Neural cell (in vitro differentiated cells): Measurements from ENCODE around the gene RAB40B. TPM values are rescaled to one million over a fixed set of nuclear protein-coding genes. Genes with fewer than 3 reads are reported as not detected.

Experiments used
- H2AFZ ChIP-seq: fragments of 200-600, 300-800 bp; sonication (generic), shearing (Covaris generic); 2 replicates; pipeline ENCODE4 v1.6.0; 2014; ENCODE audit warnings: low read depth, mild to moderate bottlenecking, antibody characterized with exemption, low read length, moderate library complexity
- H3F3A ChIP-seq: fragments of 200-600 bp; shearing (Covaris generic); 2 replicates; pipeline ENCODE4 v1.6.1; 2016; ENCODE audit warnings: mild to moderate bottlenecking, moderate library complexity, mixed read lengths, antibody characterized with exemption, low read length; ENCODE audit not compliant: insufficient read depth, poor library complexity, severe bottlenecking
- H3K27ac ChIP-seq: fragments of 200-600, 300-800 bp; sonication (generic), shearing (Covaris generic); 2 replicates; pipeline ENCODE4 v1.5.1; 2014; ENCODE audit warnings: mild to moderate bottlenecking, low read length, moderate library complexity
- H3K27me3 ChIP-seq: fragments of 300-800, 200-600 bp; sonication (generic), shearing (Covaris generic); 2 replicates; pipeline ENCODE4 v1.6.0; 2014; ENCODE audit warnings: mild to moderate bottlenecking, low read depth, low read length, moderate library complexity; ENCODE audit not compliant: insufficient read depth
- H3K36me3 ChIP-seq: fragments of 300-800, 200-600 bp; sonication (generic), shearing (Covaris generic); 2 replicates; pipeline ENCODE4 v1.5.1; 2014; ENCODE audit warnings: mild to moderate bottlenecking, antibody characterized with exemption, low read length, moderate library complexity; ENCODE audit not compliant: insufficient read depth
- H3K4me2 ChIP-seq: fragments of 300-800, 200-600 bp; sonication (generic), shearing (Covaris generic); 2 replicates; pipeline ENCODE4 v1.6.0; 2014; ENCODE audit warnings: mild to moderate bottlenecking, low read length
- H3K4me3 ChIP-seq: fragments of 300-800, 200-600 bp; sonication (generic), shearing (Covaris generic); 2 replicates; pipeline ENCODE4 v1.5.1; 2014; ENCODE audit warnings: mild to moderate bottlenecking, low read length, moderate library complexity
- H3K79me2 ChIP-seq: fragments of 200-600 bp; shearing (Covaris generic); replicated peaks from 2 replicates; pipeline ENCODE4 v1.6.0; 2014; ENCODE audit warnings: mild to moderate bottlenecking, low read length, moderate library complexity; ENCODE audit not compliant: insufficient read depth
- H3K9ac ChIP-seq: fragments of 300-800, 200-600 bp; sonication (generic), shearing (Covaris generic); 2 replicates; pipeline ENCODE4 v1.6.1; 2016; ENCODE audit warnings: mild to moderate bottlenecking, low read length, mixed read lengths
- H3K9me2 ChIP-seq: fragments of 200-600 bp; shearing (Covaris generic); 2 replicates; pipeline ENCODE4 v1.6.1; 2016; ENCODE audit warnings: mild to moderate bottlenecking, low read length, mixed read lengths; ENCODE audit not compliant: insufficient read depth
- H3K9me3 ChIP-seq: fragments of 200-600, 300-800 bp; sonication (generic), shearing (Covaris generic); 2 replicates; pipeline ENCODE4 v1.6.1; 2016; ENCODE audit warnings: mild to moderate bottlenecking, mixed run types, low read length, moderate library complexity, mixed read lengths
- H4K20me1 ChIP-seq: fragments of 200-600 bp; shearing (Covaris generic); 2 replicates; pipeline ENCODE4 v1.6.1; 2016; ENCODE audit warnings: mild to moderate bottlenecking, mixed run types; ENCODE audit not compliant: insufficient read depth
- CTCF ChIP-seq: fragments of 450-650 bp; IDR thresholded peaks from 2 replicates; pipeline ENCODE4 v1.5.1; 2014; ENCODE audit warnings: antibody characterized with exemption, mild to moderate bottlenecking, moderate library complexity; ENCODE audit not compliant: poor library complexity, severe bottlenecking
- EP300 ChIP-seq: fragments of 450-650 bp; conservative IDR thresholded peaks from 2 replicates; pipeline ENCODE4 v1.6.1; 2014; ENCODE audit warnings: antibody characterized with exemption, mild to moderate bottlenecking, moderate library complexity; ENCODE audit not compliant: poor library complexity, severe bottlenecking
- EZH2 ChIP-seq: fragments of 200-600, 300-800 bp; shearing (Covaris generic), sonication (generic); IDR thresholded peaks from 2 replicates; pipeline ENCODE4 v1.6.1; 2014; ENCODE audit warnings: antibody characterized with exemption, low read length, borderline replicate concordance, mild to moderate bottlenecking; ENCODE audit not compliant: insufficient read depth, poor library complexity, severe bottlenecking
- MXI1 ChIP-seq: fragments of 450-650 bp; conservative IDR thresholded peaks from 2 replicates; pipeline ENCODE4 v1.6.1; 2014; ENCODE audit warnings: antibody characterized with exemption, mild to moderate bottlenecking; ENCODE audit not compliant: poor library complexity, severe bottlenecking
- POLR2AphosphoS5 ChIP-seq: IDR thresholded peaks from 2 replicates; pipeline ENCODE4 v1.6.1; 2012
- RAD21 ChIP-seq: fragments of 450-650 bp; conservative IDR thresholded peaks from 2 replicates; pipeline ENCODE4 v1.6.1; 2014; ENCODE audit warnings: antibody characterized with exemption, mild to moderate bottlenecking, moderate library complexity
- SMC3 ChIP-seq: fragments of 450-650 bp; conservative IDR thresholded peaks from 2 replicates; pipeline ENCODE4 v1.6.1; 2014; ENCODE audit warnings: antibody characterized with exemption, mild to moderate bottlenecking, moderate library complexity; ENCODE audit not compliant: poor library complexity
- TAF1 ChIP-seq: IDR thresholded peaks from 2 replicates; pipeline ENCODE4 v1.6.1; 2012; ENCODE audit warnings: low read depth
- polyA plus RNA-seq: library from polyadenylated mRNA; depleted of rRNA; stranded (reverse); fragments of >200 nt; gene quantifications from 2 replicates; pipeline ENCODE4 v1.2.3, GENCODE V29; 2014
- TF ChIP-seq, protein P1 (sequence below): IDR thresholded peaks from 2 replicates; pipeline ENCODE4 v1.6.1; 2012; ENCODE audit warnings: borderline replicate concordance

RAB40B gene
- polyA plus RNA-seq, 1 donor from 2014 or later: 37.2 TPM

- Histone ChIP-seq H3K79me2 (peaks cover 5% of the 10 kb centered on the region), H4K20me1 (no peaks in the 10 kb centered on the region), H3K36me3 (peaks cover 5% of the 10 kb centered on the region), H3K27me3 (no peaks in the 10 kb centered on the region), H3K9me2 (no peaks in the 10 kb centered on the region), H3F3A (no peaks in the 10 kb centered on the region), H3K9me3 (no peaks in the 10 kb centered on the region), H3K27ac (no peak overlapping the region), H2AFZ (no peak overlapping the region), H3K9ac (no peak overlapping the region), H3K4me3 (no peak overlapping the region), H3K4me2 (no peak overlapping the region)
- TF ChIP-seq, protein P1, sequence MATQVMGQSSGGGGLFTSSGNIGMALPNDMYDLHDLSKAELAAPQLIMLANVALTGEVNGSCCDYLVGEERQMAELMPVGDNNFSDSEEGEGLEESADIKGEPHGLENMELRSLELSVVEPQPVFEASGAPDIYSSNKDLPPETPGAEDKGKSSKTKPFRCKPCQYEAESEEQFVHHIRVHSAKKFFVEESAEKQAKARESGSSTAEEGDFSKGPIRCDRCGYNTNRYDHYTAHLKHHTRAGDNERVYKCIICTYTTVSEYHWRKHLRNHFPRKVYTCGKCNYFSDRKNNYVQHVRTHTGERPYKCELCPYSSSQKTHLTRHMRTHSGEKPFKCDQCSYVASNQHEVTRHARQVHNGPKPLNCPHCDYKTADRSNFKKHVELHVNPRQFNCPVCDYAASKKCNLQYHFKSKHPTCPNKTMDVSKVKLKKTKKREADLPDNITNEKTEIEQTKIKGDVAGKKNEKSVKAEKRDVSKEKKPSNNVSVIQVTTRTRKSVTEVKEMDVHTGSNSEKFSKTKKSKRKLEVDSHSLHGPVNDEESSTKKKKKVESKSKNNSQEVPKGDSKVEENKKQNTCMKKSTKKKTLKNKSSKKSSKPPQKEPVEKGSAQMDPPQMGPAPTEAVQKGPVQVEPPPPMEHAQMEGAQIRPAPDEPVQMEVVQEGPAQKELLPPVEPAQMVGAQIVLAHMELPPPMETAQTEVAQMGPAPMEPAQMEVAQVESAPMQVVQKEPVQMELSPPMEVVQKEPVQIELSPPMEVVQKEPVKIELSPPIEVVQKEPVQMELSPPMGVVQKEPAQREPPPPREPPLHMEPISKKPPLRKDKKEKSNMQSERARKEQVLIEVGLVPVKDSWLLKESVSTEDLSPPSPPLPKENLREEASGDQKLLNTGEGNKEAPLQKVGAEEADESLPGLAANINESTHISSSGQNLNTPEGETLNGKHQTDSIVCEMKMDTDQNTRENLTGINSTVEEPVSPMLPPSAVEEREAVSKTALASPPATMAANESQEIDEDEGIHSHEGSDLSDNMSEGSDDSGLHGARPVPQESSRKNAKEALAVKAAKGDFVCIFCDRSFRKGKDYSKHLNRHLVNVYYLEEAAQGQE: no peak
- TF ChIP-seq EZH2 (no peak), RAD21 (no peak), POLR2AphosphoS5 (no peak), MXI1 (no peak), EP300 (no peak), SMC3 (no peak), CTCF (no peak), TAF1 (no peak)
Measured at GRCh38 chr17:82722341-82723013, 24.0 kb upstream of the RAB40B start.

GRCh38 chr17:82720204-82720603 lies 21.7 kb upstream of the RAB40B start:
- H3K9me3 ChIP-seq: no peaks in the 10 kb centered on the region
- TF ChIP-seq MXI1: no peak
- no peak for TF ChIP-seq SMC3
- no peak for TF ChIP-seq EP300
- no peak for TF ChIP-seq EZH2
- TF ChIP-seq POLR2AphosphoS5: no peak
- TF ChIP-seq CTCF: no peak
- no peak for TF ChIP-seq RAD21
- TF ChIP-seq, protein P1: no peak
- no peak for TF ChIP-seq TAF1
- no peak overlapping the region for H3K4me2 ChIP-seq
- no peak overlapping the region for H3K4me3 ChIP-seq
- no peak overlapping the region for H3K27ac ChIP-seq
- peaks cover 7% of the 10 kb centered on the region for H3K79me2 ChIP-seq
- H3F3A ChIP-seq: no peaks in the 10 kb centered on the region
- no peak overlapping the region for H3K9ac ChIP-seq
- no peak overlapping the region for H2AFZ ChIP-seq
- H4K20me1 ChIP-seq: no peaks in the 10 kb centered on the region
- H3K9me2 ChIP-seq: no peaks in the 10 kb centered on the region
- peaks cover 5% of the 10 kb centered on the region for H3K36me3 ChIP-seq
- H3K27me3 ChIP-seq: no peaks in the 10 kb centered on the region
